ENCODE data around the gene TOP1. TPM values are rescaled to one million over a fixed set of nuclear protein-coding genes. Genes with fewer than 3 reads are reported as not detected.

Gene TOP1
- total RNA-seq, 1 experiment from 2014 or later, result 129 TPM

DNA sequence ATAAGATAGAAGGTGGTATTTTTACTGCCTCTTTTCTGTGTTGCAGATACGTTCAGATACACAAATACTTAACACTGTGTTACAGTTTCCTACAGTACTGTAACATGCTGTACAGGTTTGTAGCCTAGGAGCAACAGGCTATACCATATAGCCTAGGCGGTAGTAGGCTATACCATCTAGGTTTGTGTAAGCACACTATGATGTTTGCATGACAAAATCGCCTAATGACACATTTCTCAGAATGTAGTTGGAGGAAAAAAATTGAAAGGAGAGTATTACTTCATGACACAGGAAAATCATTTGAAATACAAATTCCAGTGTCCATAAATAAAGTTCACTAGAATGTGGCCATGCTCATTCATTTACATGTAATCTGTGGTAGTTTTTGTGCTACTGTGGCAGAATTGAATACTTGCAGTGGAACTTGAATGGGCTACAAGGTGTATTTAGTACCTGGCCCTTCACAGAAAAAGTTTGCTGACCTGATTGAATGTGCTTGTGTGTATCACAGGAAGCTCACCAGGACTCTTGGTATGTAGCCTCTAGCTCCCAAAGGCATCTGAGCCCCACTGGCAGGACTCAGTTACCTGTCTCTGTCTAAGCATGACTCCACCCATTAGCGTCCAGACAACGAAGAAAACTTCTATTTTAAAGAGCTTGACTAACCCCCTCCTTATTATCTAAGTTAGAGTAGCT is 18.8 kb downstream of the TOP1 start:
- TF ChIP-seq, protein P1, sequence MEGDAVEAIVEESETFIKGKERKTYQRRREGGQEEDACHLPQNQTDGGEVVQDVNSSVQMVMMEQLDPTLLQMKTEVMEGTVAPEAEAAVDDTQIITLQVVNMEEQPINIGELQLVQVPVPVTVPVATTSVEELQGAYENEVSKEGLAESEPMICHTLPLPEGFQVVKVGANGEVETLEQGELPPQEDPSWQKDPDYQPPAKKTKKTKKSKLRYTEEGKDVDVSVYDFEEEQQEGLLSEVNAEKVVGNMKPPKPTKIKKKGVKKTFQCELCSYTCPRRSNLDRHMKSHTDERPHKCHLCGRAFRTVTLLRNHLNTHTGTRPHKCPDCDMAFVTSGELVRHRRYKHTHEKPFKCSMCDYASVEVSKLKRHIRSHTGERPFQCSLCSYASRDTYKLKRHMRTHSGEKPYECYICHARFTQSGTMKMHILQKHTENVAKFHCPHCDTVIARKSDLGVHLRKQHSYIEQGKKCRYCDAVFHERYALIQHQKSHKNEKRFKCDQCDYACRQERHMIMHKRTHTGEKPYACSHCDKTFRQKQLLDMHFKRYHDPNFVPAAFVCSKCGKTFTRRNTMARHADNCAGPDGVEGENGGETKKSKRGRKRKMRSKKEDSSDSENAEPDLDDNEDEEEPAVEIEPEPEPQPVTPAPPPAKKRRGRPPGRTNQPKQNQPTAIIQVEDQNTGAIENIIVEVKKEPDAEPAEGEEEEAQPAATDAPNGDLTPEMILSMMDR (IDR thresholded peaks at IDR 0.05; ENCODE audit: unreplicated experiment), result no peak
- Mint-ChIP-seq H3K4me3 (ENCODE audit: low read depth, unreplicated experiment) (peak overlapping the region; percentile 48), H3K9me3 (ENCODE audit: low read depth, unreplicated experiment) (no peaks in the 10 kb centered on the region), H3K4me1 (ENCODE audit: low read depth, unreplicated experiment) (peaks cover 89% of the 10 kb centered on the region), H3K27ac (ENCODE audit: unreplicated experiment) (peak overlapping the region; percentile 55), H3K27me3 (ENCODE audit: unreplicated experiment) (no peaks in the 10 kb centered on the region), H3K36me3 (ENCODE audit: insufficient read depth, unreplicated experiment) (peaks cover 10% of the 10 kb centered on the region)
- CTCF ChIA-PET, result interaction anchor here (0.6 to 1.5 kb wide), 8 partner anchors 12 to 339 kb away, joined by 3 to 12 read pairs (median 3); no protein-coding TSS in a partner anchor
- intact Hi-C loops (cut with micrococcal nuclease; ENCODE audit: unreplicated experiment), result no loop called here
- peak; percentile 23 for DNase-seq
- BruUV-seq (replicated peaks), result no TSS peak

- CTCF ChIA-PET, result interaction anchor here (0.6 to 1.5 kb wide), 7 partner anchors 17 to 1802 kb away, joined by 3 to 12 read pairs (median 3); no protein-coding TSS in a partner anchor
- peak overlapping the region; percentile 48 for H3K4me3 Mint-ChIP-seq (ENCODE audit: low read depth, unreplicated experiment)
- no peak for DNase-seq
- H3K36me3 Mint-ChIP-seq (ENCODE audit: insufficient read depth, unreplicated experiment), result peaks cover 10% of the 10 kb centered on the region
- H3K9me3 Mint-ChIP-seq (ENCODE audit: low read depth, unreplicated experiment), result no peaks in the 10 kb centered on the region
- H3K4me1 Mint-ChIP-seq (ENCODE audit: low read depth, unreplicated experiment), result peaks cover 89% of the 10 kb centered on the region
- TF ChIP-seq, protein P1 (IDR thresholded peaks at IDR 0.05; ENCODE audit: unreplicated experiment), result no peak
- intact Hi-C loops (cut with micrococcal nuclease; ENCODE audit: unreplicated experiment), result no loop called here
- no peaks in the 10 kb centered on the region for H3K27me3 Mint-ChIP-seq (ENCODE audit: unreplicated experiment)
- H3K27ac Mint-ChIP-seq (ENCODE audit: unreplicated experiment), result peak overlapping the region; percentile 55
- BruUV-seq (replicated peaks), result no TSS peak
Observed at GRCh38 chr20:41047975-41048305, 19.3 kb downstream of the TOP1 start.

DNA sequence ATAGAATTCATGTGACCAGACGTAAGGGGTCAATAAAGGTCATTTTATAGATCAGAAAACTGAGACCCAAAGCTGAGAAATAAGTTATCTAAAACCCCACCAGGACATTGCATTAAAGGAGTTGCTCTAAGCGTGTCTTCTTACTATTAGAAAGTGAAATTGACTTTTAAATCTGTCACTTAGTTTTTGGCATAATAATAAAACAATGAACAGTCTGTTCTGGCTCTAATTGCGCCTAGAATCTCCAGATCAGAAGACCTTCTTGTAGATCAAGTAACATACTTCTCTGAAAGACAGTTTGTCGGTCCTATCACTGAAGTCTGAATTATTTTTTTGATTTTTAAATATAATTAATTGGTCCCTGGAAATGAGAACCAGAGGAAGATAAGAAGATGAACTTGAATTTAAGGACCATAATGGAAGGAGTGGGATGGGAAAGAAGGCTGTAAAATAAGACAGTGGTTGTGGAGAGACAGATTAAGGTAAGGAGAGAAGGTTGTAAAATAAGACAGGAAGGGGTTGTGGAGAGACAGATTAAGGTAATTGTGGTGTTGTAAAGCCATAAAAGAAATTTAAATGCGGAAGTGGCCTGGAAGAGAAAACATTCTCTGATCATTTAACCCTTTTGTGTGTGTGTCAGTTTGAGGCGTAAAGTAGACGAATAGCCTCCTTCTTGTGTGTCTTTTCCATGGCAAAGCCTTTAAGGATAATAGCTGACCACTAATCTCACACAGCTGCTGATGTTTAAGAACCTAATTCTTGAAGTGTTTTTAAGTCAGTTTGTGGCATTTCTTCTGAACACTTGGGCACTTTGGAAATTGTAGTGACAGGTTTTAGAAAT is 20.1 kb downstream of the TOP1 start:
- Mint-ChIP-seq H3K27ac (ENCODE audit: unreplicated experiment) (peak overlapping the region; percentile 9), H3K4me1 (ENCODE audit: low read depth, unreplicated experiment) (peaks cover 90% of the 10 kb centered on the region), H3K4me3 (ENCODE audit: low read depth, unreplicated experiment) (peak overlapping the region; percentile 48), H3K36me3 (ENCODE audit: insufficient read depth, unreplicated experiment) (peaks cover 10% of the 10 kb centered on the region), H3K27me3 (ENCODE audit: unreplicated experiment) (no peaks in the 10 kb centered on the region), H3K9me3 (ENCODE audit: low read depth, unreplicated experiment) (no peaks in the 10 kb centered on the region)
- CTCF ChIA-PET, result interaction anchor here (0.6 to 1.5 kb wide), 3 partner anchors 16 to 1803 kb away, joined by 3 to 9 read pairs (median 3); no protein-coding TSS in a partner anchor
- TF ChIP-seq, protein P1 (IDR thresholded peaks at IDR 0.05; ENCODE audit: unreplicated experiment), result no peak
- DNase-seq, result no peak
- intact Hi-C loops (cut with micrococcal nuclease; ENCODE audit: unreplicated experiment), result no loop called here
- no TSS peak for BruUV-seq (replicated peaks)

DNA sequence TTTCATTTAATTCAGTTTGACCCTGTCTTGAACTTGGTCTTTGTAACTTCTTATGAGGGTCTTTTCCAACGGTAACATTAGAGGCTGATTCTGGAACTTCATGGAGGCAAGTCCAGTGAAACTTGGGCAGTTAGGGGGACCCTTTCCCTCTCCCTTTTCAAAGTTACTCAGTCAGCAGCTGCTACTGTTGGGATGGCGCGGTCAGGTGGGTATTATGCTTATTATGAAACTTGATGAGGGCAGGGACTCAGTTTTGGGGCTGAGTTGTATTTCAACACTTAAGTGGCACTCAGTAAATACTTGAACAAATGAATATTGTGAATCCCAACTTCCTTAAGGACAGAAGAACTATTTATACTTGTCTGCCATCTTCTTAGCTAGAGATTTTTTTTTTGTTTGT is 20.8 kb downstream of the TOP1 start:
- no peak for DNase-seq
- Mint-ChIP-seq H3K27ac (ENCODE audit: unreplicated experiment) (no peak overlapping the region), H3K27me3 (ENCODE audit: unreplicated experiment) (no peaks in the 10 kb centered on the region), H3K36me3 (ENCODE audit: insufficient read depth, unreplicated experiment) (peaks cover 8% of the 10 kb centered on the region), H3K4me1 (ENCODE audit: low read depth, unreplicated experiment) (peaks cover 89% of the 10 kb centered on the region), H3K9me3 (ENCODE audit: low read depth, unreplicated experiment) (peaks cover 3% of the 10 kb centered on the region), H3K4me3 (ENCODE audit: low read depth, unreplicated experiment) (no peak overlapping the region)
- intact Hi-C loops (cut with micrococcal nuclease; ENCODE audit: unreplicated experiment), result no loop called here
- TF ChIP-seq, protein P1 (IDR thresholded peaks at IDR 0.05; ENCODE audit: unreplicated experiment), result no peak
- CTCF ChIA-PET, result interaction anchor here (1.6 kb wide), 1 partner anchor 11 kb away, joined by 3 read pairs; no protein-coding TSS in a partner anchor
- BruUV-seq (replicated peaks), result no TSS peak

All from Calu3 (cell line).